Heart left ventricle (tissue), 16 donors: ENCODE measurements around the gene PSMA6. TPM values are rescaled to one million over a fixed set of nuclear protein-coding genes. Genes with fewer than 3 reads are reported as not detected.

Source experiments
- ATAC-seq, 4 donors: fragments of 200-7000 bp; cut with Tn5 transposase; one replicate each; pipeline ENCODE4 v1.9.1; 2020 to 2022; ENCODE audit warnings: moderate library complexity in 4 of 4, mild to moderate bottlenecking in 3 of 4, moderate number of reproducible peaks in 1 of 4
- DNase-seq, 5 donors: peaks; one replicate each; pipeline ENCODE4 v3.0.0-alpha.2; 2020
- H3K27ac ChIP-seq, 12 donors: fragments of 200-600 bp; sonication (generic) in 4 of 12; one replicate each; pipeline versions ENCODE4 v1.5.0 to v1.8.0; 2016 to 2022; ENCODE audit warnings: mild to moderate bottlenecking in 2 of 12
- H3K27me3 ChIP-seq, 9 donors: fragments of 200-600 bp; sonication (generic) in 2 of 9; one replicate each; pipeline versions ENCODE4 v1.5.1 to v1.8.0; 2016 to 2022; ENCODE audit warnings: mild to moderate bottlenecking in 3 of 9
- H3K36me3 ChIP-seq, 9 donors: fragments of 200-600 bp; sonication (generic) in 2 of 9; one replicate each; pipeline versions ENCODE4 v1.5.0 to v1.8.0; 2018 to 2022; ENCODE audit warnings: mild to moderate bottlenecking in 2 of 9
- H3K4me1 ChIP-seq, 12 donors: fragments of 200-600 bp; sonication (generic) in 4 of 12; one replicate each; pipeline versions ENCODE4 v1.5.0 to v1.8.0; 2016 to 2022; ENCODE audit warnings: mild to moderate bottlenecking in 3 of 12
- H3K4me3 ChIP-seq, 12 donors: fragments of 200-600 bp; sonication (generic) in 4 of 12; one replicate each; pipeline versions ENCODE4 v1.5.0 to v1.8.0; 2017 to 2022; ENCODE audit warnings: mild to moderate bottlenecking in 9 of 12, moderate library complexity in 4 of 12
- H3K9me3 ChIP-seq, 12 donors: fragments of 200-600 bp; sonication (generic) in 4 of 12; one replicate each; pipeline versions ENCODE4 v1.5.0 to v1.8.0; 2016 to 2022; ENCODE audit warnings: mild to moderate bottlenecking in 1 of 12
- POLR2A ChIP-seq, 2 donors: fragments of 450-650 bp; IDR thresholded peaks; one replicate each; pipeline ENCODE4 v1.6.1; 2017; ENCODE audit warnings: antibody characterized with exemption in 2 of 2, mild to moderate bottlenecking in 2 of 2, moderate library complexity in 2 of 2
- WGBS, 4 donors: extraction: QIAGEN DNeasy Blood & Tissue Kit in 2 of 4; methylation state at CpG; one replicate each; pipeline versions ENCODE4 v1.1.5 to v1.1.7; 2013 to 2018; 5-methylcytosine and 5-hydroxymethylcytosine counted together
- intact Hi-C, 10 donors: fragments of 100-400 bp; cut with DNase I; formaldehyde crosslinking; loops; one replicate each; pipeline versions ENCODE4 v1.11.1 to v1.14.2; 2022
- polyA plus RNA-seq, 2 donors: library from polyadenylated mRNA; stranded (reverse); fragments of 200-250 nt; gene quantifications; one replicate each; pipeline ENCODE4 v1.2.3, GENCODE V29; 2013
- total RNA-seq, 9 donors: library from RNA; depleted of rRNA in 2 of 9; stranded (reverse); fragments of >200 nt in 2 of 9; fragmentation: NEBNext Ultra II Directional in 3 of 9; extraction: Animal tissue kit (Norgen Biotek cat#: 25700) in 3 of 9; gene quantifications; one replicate each; pipeline versions ENCODE4 v1.1.0 to v1.2.4, GENCODE V29; 2016 to 2023
- TF ChIP-seq, protein P1 (sequence below), 12 donors: fragments of 200-600 bp; sonication (generic) in 4 of 12; IDR thresholded peaks; one replicate each; pipeline versions ENCODE4 v1.5.0 to v1.8.0; 2018 to 2022; ENCODE audit warnings: antibody characterized with exemption in 12 of 12, mild to moderate bottlenecking in 5 of 12
- donor health status: ischemic (EF 13 %, LVEDD 7.1; RV severe dilation, severe dysfunction).
- donor health status: healthy with polysubstance abuse.
- donor health status: DM: no; HTN: yes; CAD: no.
- donor health status: DM: no; HTN: no; CAD: no.
- donor health status: ischemic (EF 25% LVEDD 6.9; RV normal size, moderate dysfunction).
- donor health status: ischemic (EF 25% LVEDD 5.7; RV mildly dilated, moderate dysfunction).
- donor health status: healthy.
- donor health status: DM: yes; HTN: yes; CAD: no.
- donor health status: ischemic (EF 35%, LVEDD 5.7; RV mildly dilated, moderate dysfunction).
- donor health status: nonischemic (EF 11% LVEDD 7.7; RV severe dilation, severe dysfunction).
- donor health status: DM: yes; HTN: yes; CAD: no.
- donor health status: PGD.
- donor health status: ischemic (EF 29% LVEDD 5.4; RV normal size, mild dysfunction).
- donor health status: nonischemic (EF 23%, LVEDD 6.1; RV moderate dilation, normal function).

The PSMA6 gene
- total and polyA plus RNA-seq, 11 donors = 123 to 293 (median 176) TPM

DNA sequence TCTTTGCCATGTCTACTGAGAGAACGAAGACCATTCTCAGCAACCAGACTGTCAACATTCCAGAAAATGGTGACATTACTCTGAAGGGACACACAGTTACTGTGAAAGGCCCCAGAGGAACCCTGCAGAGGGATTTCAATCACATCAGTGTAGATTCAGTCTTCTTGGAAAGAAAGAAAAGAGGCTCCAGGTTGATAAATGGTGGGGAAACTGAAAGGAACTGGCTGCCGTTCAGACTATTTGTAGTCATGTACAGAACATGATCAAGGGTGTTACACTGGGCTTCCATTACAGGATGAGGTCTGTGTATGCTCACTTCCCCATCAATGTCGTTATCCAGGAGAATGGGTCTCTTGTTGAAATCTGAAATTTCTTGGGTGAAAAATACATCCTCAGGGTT lies 29.7 kb upstream of the PSMA6 start:
- H3K9me3 ChIP-seq = peaks cover 0 to 2% (median 0%) of the 10 kb centered on the region in 12 donors
- H3K36me3 ChIP-seq = peaks cover 0 to 8% (median 0%) of the 10 kb centered on the region in 9 donors
- WGBS, 4 donors = 74 to 99% (median 90%) methylated on average over 3 of the region's 3 CpGs
- no peak overlapping the region for H3K27ac ChIP-seq
- TF ChIP-seq POLR2A (IDR thresholded peaks at IDR 0.05) = no peak
- TF ChIP-seq, protein P1, sequence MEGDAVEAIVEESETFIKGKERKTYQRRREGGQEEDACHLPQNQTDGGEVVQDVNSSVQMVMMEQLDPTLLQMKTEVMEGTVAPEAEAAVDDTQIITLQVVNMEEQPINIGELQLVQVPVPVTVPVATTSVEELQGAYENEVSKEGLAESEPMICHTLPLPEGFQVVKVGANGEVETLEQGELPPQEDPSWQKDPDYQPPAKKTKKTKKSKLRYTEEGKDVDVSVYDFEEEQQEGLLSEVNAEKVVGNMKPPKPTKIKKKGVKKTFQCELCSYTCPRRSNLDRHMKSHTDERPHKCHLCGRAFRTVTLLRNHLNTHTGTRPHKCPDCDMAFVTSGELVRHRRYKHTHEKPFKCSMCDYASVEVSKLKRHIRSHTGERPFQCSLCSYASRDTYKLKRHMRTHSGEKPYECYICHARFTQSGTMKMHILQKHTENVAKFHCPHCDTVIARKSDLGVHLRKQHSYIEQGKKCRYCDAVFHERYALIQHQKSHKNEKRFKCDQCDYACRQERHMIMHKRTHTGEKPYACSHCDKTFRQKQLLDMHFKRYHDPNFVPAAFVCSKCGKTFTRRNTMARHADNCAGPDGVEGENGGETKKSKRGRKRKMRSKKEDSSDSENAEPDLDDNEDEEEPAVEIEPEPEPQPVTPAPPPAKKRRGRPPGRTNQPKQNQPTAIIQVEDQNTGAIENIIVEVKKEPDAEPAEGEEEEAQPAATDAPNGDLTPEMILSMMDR (IDR thresholded peaks at IDR 0.05) = no peak
- H3K27me3 ChIP-seq = no peaks in the 10 kb centered on the region
- no peak for DNase-seq
- no peak for ATAC-seq
- peaks cover 0 to 15% (median 7%) of the 10 kb centered on the region in 12 donors for H3K4me1 ChIP-seq
- H3K4me3 ChIP-seq = no peak overlapping the region
- intact Hi-C loops = no loop called here

DNA sequence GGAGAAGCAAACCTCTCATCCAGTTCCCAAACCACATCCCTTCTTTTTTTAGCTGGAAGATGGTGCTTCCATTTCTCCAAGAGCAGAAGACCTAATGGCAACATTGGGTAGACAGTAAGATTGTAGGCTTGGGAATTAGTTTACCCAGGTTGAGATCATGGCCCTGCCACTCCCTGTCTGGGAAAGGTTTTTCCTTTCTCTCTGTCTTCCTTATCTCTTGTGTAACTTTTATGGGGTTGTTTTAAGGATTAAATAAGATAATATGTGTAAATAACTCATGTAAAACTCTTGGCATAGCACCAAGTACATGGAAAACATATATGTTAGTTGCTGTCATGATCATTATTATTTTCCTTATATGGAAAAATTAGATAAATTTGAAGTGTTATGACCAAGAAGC lies 23.2 kb upstream of the PSMA6 start:
- ATAC-seq = no peak
- peaks cover 0 to 65% (median 36%) of the 10 kb centered on the region in 9 donors for H3K36me3 ChIP-seq
- intact Hi-C loops = no loop called here

DNA sequence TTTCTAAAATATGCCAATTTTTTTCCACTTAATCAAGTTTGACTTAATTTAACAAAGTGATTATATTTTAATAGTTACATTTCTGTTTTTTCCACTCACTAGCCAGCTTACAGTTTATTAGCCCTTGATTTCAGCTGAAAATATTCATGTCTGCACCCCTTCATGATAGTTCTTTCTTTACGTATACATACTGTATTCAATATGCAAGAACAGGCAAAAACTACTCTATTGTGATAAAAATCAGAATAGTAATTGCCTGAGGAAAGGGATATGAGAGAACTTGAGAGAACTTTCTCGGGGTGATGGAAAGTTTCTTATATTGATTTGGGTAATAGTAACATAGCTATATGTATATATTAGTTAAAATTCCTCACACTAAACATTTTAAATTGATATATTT lies 17.4 kb upstream of the PSMA6 start:
- H3K36me3 ChIP-seq = peaks cover 0 to 55% (median 48%) of the 10 kb centered on the region in 9 donors
- no peaks in the 10 kb centered on the region for H3K27me3 ChIP-seq
- WGBS, 4 donors = 68 to 98% (median 97%) methylated on average over 2 of the region's 2 CpGs
- no peak overlapping the region for H3K4me3 ChIP-seq
- H3K9me3 ChIP-seq = no peaks in the 10 kb centered on the region
- intact Hi-C loops = no loop called here
- no peak overlapping the region for H3K27ac ChIP-seq
- no peak for DNase-seq
- H3K4me1 ChIP-seq = no peaks in the 10 kb centered on the region
- no peak for ATAC-seq
- TF ChIP-seq, protein P1 (IDR thresholded peaks at IDR 0.05) = no peak
- TF ChIP-seq POLR2A (IDR thresholded peaks at IDR 0.05) = no peak

More for the DNA sequence above, 23.2 kb upstream of the PSMA6 start:
- Histone ChIP-seq H3K4me1 (no peaks in the 10 kb centered on the region), H3K27me3 (no peaks in the 10 kb centered on the region), H3K4me3 (no peak overlapping the region), H3K27ac (no peak overlapping the region), H3K9me3 (no peaks in the 10 kb centered on the region)
- DNase-seq = no peak
- TF ChIP-seq, protein P1 (IDR thresholded peaks at IDR 0.05) = no peak
- no peak for TF ChIP-seq POLR2A (IDR thresholded peaks at IDR 0.05)

DNA sequence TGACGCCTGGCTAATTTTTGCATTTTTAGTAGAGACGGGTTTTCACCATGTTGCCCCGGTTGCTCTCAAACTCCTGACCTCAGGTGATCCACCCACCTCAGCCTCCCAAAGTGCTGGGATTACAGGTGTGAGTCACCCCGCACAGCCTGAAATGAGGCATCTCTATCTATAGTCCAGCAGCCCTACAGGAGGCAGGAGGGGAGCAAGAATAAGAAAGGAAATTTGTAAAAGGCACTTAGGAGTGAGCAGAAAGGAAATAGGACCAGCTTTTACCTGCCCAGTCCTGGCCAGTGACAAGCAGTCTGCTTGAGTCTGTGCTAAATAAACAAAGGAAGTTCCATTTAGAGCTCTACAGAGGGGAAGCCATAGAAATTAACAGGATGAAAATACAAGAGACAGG lies 15.0 kb upstream of the PSMA6 start:
- TF ChIP-seq, protein P1 (IDR thresholded peaks at IDR 0.05) = no peak
- TF ChIP-seq POLR2A (IDR thresholded peaks at IDR 0.05) = no peak
- H3K27me3 ChIP-seq = no peaks in the 10 kb centered on the region
- ATAC-seq (no peak), DNase-seq (no peak)
- no peaks in the 10 kb centered on the region for H3K9me3 ChIP-seq
- no peak overlapping the region for H3K27ac ChIP-seq
- H3K36me3 ChIP-seq = peaks cover 0 to 41% (median 33%) of the 10 kb centered on the region in 9 donors
- 89 to 95% (median 93%) methylated on average over 4 of the region's 4 CpGs for WGBS, 4 donors
- H3K4me1 ChIP-seq = no peaks in the 10 kb centered on the region
- intact Hi-C loops = no loop called here
- H3K4me3 ChIP-seq = no peak overlapping the region
